GM10248 (cell line): Measurements from ENCODE around the gene TRIM15.

Source experiments
- CTCF ChIA-PET: fragments of 300-600 bp; sonication (Branson Sonifier 250); formaldehyde crosslinking; extraction: SDS; loops from one replicate; lab custom pipeline; 2021; ENCODE audit warnings: antibody characterized with exemption; lab: Yijun Ruan, JAX
- POLR2A ChIA-PET: fragments of 350-650 bp; sonication (Branson Sonifier 250); formaldehyde crosslinking; extraction: SDS; loops from one replicate; lab custom pipeline; 2020; ENCODE audit warnings: antibody characterized with exemption; lab: Yijun Ruan, JAX
- DNase-seq: peaks from one replicate; pipeline ENCODE4 v3.0.0; 2012; ENCODE audit errors: extremely low spot score
- CTCF ChIP-seq: IDR thresholded peaks from 2 replicates; pipeline ENCODE4 v1.5.1; 2012; ENCODE audit warnings: mild to moderate bottlenecking, low read depth; ENCODE audit errors: extremely low read depth, missing control alignments, control extremely low read depth

Gene TRIM15

GRCh38 chr6:30152016-30152673 lies 11.2 kb upstream of the TRIM15 start:
- POLR2A ChIA-PET, result no interaction called here
- DNase-seq, result no peak
- CTCF ChIA-PET, result interaction anchor here (1.1 to 1.9 kb wide), 5 partner anchors 16 to 414 kb away, joined by 3 to 7 read pairs (median 5); no protein-coding TSS in a partner anchor
- no peak for TF ChIP-seq CTCF

GRCh38 chr6:30152910-30153610 lies 10.3 kb upstream of the TRIM15 start:
- TF ChIP-seq CTCF, result no peak
- DNase-seq, result no peak
- POLR2A ChIA-PET, result no interaction called here
- CTCF ChIA-PET, result interaction anchor here (1.3 to 3.2 kb wide), 3 partner anchors 15 to 50 kb away, joined by 5 to 17 read pairs (median 11); no protein-coding TSS in a partner anchor

- CTCF ChIA-PET, result interaction anchor here (1.1 to 3.2 kb wide), 4 partner anchors 18 to 51 kb away, joined by 3 to 17 read pairs (median 7); partner anchors contain the start of gene TRIM40
- DNase-seq, result no peak
- POLR2A ChIA-PET, result no interaction called here
- no peak for TF ChIP-seq CTCF
Observed at GRCh38 chr6:30154061-30154460, 9.3 kb upstream of the TRIM15 start.

GRCh38 chr6:30154709-30155519 lies 8.4 kb upstream of the TRIM15 start:
- no peak for DNase-seq
- ChIA-PET POLR2A (no interaction called here), CTCF (interaction anchor here (1.0 to 3.2 kb wide), 5 partner anchors 18 to 52 kb away, joined by 3 to 17 read pairs (median 3); partner anchors contain the start of gene TRIM40)
- no peak for TF ChIP-seq CTCF

GRCh38 chr6:30155520-30156261 lies 7.7 kb upstream of the TRIM15 start:
- DNase-seq, result no peak
- CTCF ChIA-PET, result interaction anchor here (1.0 to 3.2 kb wide), 4 partner anchors 19 to 52 kb away, joined by 3 to 17 read pairs (median 3); partner anchors contain the start of gene TRIM40
- no peak for TF ChIP-seq CTCF
- POLR2A ChIA-PET, result no interaction called here
